ENCODE measurements around the gene GADD45GIP1. TPM values are rescaled to one million over a fixed set of nuclear protein-coding genes. Genes with fewer than 3 reads are reported as not detected.
A peak's percentile ranks its signal among the peaks of the same experiment; 100 is the strongest.
"Not testable (repeated sequence)": the region's sequence is repeated elsewhere in the genome, so short reads cannot be mapped to it uniquely, and the experiment has no call there.

The GADD45GIP1 gene
- total RNA-seq, 2 donors from 2014 or later = 16.1 to 41.9 TPM

GRCh38 chr19:12954612-12954962, 2.4 kb downstream of the GADD45GIP1 start:
- no peak overlapping the region for H3K9ac ChIP-seq (ENCODE audit: low read depth in 2 of 2, low read length in 2 of 2)
- no peaks in the 10 kb centered on the region for H3K9me3 ChIP-seq
- no peak overlapping the region for H3K4me3 ChIP-seq
- no peak for TF ChIP-seq CTCF (IDR thresholded peaks at IDR 0.05)
- H3K4me1 ChIP-seq = peaks cover 6% of the 10 kb centered on the region
- peak overlapping the region; percentile 47 for H3K27ac ChIP-seq
- intact Hi-C loops (cut with DNase I) = no loop called here
- peak; percentile 36 for DNase-seq
- H3K27me3 ChIP-seq = no peaks in the 10 kb centered on the region
- H3K36me3 ChIP-seq = peaks cover 3% of the 10 kb centered on the region

DNA sequence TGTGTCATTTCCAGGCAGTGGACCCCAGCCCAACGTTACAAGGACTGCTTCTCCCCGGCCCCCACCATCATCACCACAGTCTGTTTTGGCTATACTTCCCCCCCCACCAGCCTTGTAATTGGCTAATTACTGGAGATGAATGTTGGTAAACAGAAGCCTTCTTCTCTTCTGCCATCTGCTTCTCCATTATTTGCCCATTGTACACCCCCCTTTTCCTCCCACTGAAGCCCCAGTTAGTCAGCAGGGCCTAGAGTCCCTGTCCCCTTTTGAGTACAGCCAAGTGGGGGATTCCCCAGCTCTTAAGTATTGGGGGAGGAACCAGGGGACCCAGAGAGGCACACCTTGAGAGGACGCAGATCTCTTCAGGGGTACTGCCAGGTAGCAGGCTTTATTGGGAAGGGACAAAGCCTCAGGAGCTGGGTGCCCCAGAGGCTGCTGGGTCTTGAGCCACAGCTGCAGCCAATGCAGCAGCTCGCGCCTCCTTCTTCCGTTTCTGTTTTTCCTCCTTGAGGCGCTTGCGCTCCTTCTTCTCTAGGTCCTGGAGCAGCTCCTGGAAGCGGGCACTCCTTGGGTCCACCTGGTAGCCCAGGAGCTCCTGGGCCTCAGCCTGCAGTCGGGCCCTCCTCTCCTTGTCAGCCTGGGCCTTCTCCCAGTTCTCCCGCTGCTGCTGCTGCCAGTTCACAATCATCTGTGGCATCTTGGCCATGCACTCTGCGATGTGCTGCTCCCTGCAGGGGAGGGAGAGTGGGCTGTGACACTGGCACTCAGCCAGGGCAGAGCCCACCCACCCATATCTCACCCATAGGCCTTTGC, 3.0 kb downstream of the GADD45GIP1 start:
- Histone ChIP-seq H3K27ac (peak overlapping the region; percentile 47), H3K36me3 (peaks cover 7% of the 10 kb centered on the region), H3K27me3 (no peaks in the 10 kb centered on the region), H3K4me3 (no peak overlapping the region), H3K9ac (ENCODE audit: low read depth in 2 of 2, low read length in 2 of 2) (no peak overlapping the region), H3K4me1 (peaks cover 6% of the 10 kb centered on the region), H3K9me3 (no peaks in the 10 kb centered on the region)
- intact Hi-C loops (cut with DNase I) = no loop called here
- DNase-seq = no peak
- no peak for TF ChIP-seq CTCF (IDR thresholded peaks at IDR 0.05)

DNA sequence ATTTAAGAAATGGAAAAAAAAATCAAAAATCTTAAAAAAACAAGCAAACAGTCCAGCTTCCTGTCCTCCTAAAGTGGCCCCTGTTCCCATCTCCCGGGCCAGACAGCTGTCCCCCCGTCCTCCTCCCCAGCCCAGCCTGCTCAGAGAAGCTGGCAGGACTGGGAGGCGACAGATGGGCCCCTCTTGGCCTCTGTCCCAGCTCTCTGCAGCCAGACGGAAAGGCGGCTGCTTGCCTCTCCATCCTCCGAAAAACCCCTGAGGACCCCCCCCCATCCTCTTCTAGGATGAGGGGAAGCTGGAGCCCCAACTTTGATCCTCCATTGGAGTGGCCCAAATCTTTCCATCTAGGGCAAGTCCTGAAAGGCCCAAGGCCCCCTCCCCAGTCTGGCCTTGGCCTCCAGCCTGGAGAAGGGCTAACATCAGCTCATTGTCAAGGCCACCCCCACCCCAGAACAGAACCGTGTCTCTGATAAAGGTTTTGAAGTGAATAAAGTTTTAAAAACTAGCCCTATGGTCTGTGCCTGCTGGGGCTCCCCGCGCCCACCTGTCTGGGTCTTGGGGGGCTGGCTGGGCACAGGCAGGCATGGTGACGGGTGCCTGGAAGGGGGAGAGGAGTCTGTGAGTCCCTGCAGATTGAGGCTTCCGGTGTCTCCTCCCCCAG, 3.8 kb downstream of the GADD45GIP1 start:
- no peak for TF ChIP-seq CTCF (IDR thresholded peaks at IDR 0.05)
- intact Hi-C loops (cut with DNase I) = no loop called here
- Histone ChIP-seq H3K36me3 (peaks cover 12% of the 10 kb centered on the region), H3K27me3 (no peaks in the 10 kb centered on the region), H3K9ac (ENCODE audit: low read depth in 2 of 2, low read length in 2 of 2) (no peak overlapping the region), H3K27ac (peak overlapping the region; percentile 6), H3K4me3 (no peak overlapping the region), H3K4me1 (peaks cover 6% of the 10 kb centered on the region), H3K9me3 (no peaks in the 10 kb centered on the region)
- no peak for DNase-seq

- Histone ChIP-seq H3K9me3 (no peaks in the 10 kb centered on the region), H3K9ac (ENCODE audit: low read depth in 2 of 2, low read length in 2 of 2) (no peak overlapping the region), H3K27ac (no peak overlapping the region), H3K36me3 (peaks cover 14% of the 10 kb centered on the region), H3K4me3 (no peak overlapping the region), H3K4me1 (peaks cover 7% of the 10 kb centered on the region), H3K27me3 (no peaks in the 10 kb centered on the region)
- no peak for DNase-seq
- intact Hi-C loops (cut with DNase I) = no loop called here
- no peak for TF ChIP-seq CTCF (IDR thresholded peaks at IDR 0.05)
Measured at GRCh38 chr19:12952488-12953137, 4.4 kb downstream of the GADD45GIP1 start.

DNA sequence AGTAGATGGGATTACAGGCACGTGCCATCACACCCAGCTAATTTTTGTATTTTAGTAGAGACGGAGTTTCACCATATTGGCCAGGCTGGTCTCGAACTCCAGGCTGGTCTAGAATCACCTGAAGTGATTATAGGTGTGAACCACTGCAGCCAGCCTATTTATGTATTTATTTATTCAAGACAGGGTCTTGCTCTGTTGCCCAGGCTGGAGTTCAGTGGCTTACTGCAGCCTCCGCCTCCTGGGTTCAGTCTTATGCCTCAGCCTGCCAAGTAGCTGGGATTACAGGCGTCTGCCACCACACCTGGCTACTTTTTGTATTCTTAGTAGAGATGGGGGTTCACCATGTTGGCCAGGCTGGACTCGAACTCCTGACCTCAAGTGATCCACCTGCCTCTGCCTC, 5.0 kb downstream of the GADD45GIP1 start:
- H3K9ac ChIP-seq (ENCODE audit: low read depth in 2 of 2, low read length in 2 of 2); H3K27ac ChIP-seq; DNase-seq; H3K4me3 ChIP-seq; H3K9me3 ChIP-seq; H3K27me3 ChIP-seq; intact Hi-C loops (cut with DNase I): not testable (repeated sequence)
- Histone ChIP-seq H3K36me3 (peaks cover 14% of the 10 kb centered on the region), H3K4me1 (peaks cover 13% of the 10 kb centered on the region)

Measured in colonic mucosa (tissue), 4 donors.